IMR-90 (cell line): ENCODE measurements around the gene SEMA6A. TPM values are rescaled to one million over a fixed set of nuclear protein-coding genes. Genes with fewer than 3 reads are reported as not detected.

ENCODE experiments used
- ATAC-seq: fragments of 200-7000 bp; cut with Tn5 transposase; 2 replicates; pipeline ENCODE4 v1.9.1; 2020; ENCODE audit warnings: low read depth, mild to moderate bottlenecking, moderate library complexity
- BruUV-seq: library from RNA; stranded (reverse); fragments of 400-500 nt; replicated peaks from 2 replicates; lab custom pipeline; 2021; lab: Mats Ljungman, UMichigan
- CTCF ChIA-PET: fragments of 300-600 bp; formaldehyde crosslinking; extraction: SDS; loops from one replicate; lab custom pipeline; 2021; ENCODE audit warnings: antibody characterized with exemption; lab: Yijun Ruan, JAX
- POLR2A ChIA-PET: fragments of 300-600 bp; sonication (Branson Sonifier 250); formaldehyde crosslinking; loops from one replicate; lab custom pipeline; 2022; ENCODE audit warnings: antibody characterized with exemption; ENCODE audit not compliant: unreplicated experiment; lab: Charles Lee
- DNase-seq: peaks from one replicate; pipeline ENCODE4 v3.0.0; 2013
- H2AFZ ChIP-seq: replicated peaks from 2 replicates; pipeline ENCODE3; 2013; ENCODE audit warnings: low read length, mild to moderate bottlenecking; ENCODE audit not compliant: poor library complexity
- H2AK5ac ChIP-seq: 2 replicates; pipeline ENCODE4 v1.6.1; 2013; ENCODE audit warnings: low read depth, low read length, inconsistent platforms
- H2AK9ac ChIP-seq: replicated peaks from 2 replicates; pipeline ENCODE3; 2013; ENCODE audit warnings: mild to moderate bottlenecking, low read depth, low read length, moderate library complexity; ENCODE audit not compliant: poor library complexity
- H2BK120ac ChIP-seq: 2 replicates; pipeline ENCODE4 v1.6.1; 2013; ENCODE audit warnings: low read depth, low read length, inconsistent platforms
- H2BK15ac ChIP-seq: 3 replicates; pipeline ENCODE4 v1.6.1; 2013; ENCODE audit warnings: low read depth, low read length, inconsistent platforms
- H2BK20ac ChIP-seq: 2 replicates; pipeline ENCODE4 v1.6.1; 2013; ENCODE audit warnings: low read depth, mild to moderate bottlenecking, inconsistent platforms, low read length, moderate library complexity
- H2BK5ac ChIP-seq: 2 replicates; pipeline ENCODE4 v1.6.1; 2013; ENCODE audit warnings: mild to moderate bottlenecking, low read depth, low read length, inconsistent platforms; ENCODE audit not compliant: poor library complexity, severe bottlenecking
- H3K14ac ChIP-seq: replicated peaks from 2 replicates; pipeline ENCODE4 v1.6.1; 2013; ENCODE audit warnings: low read depth, low read length, inconsistent platforms
- H3K18ac ChIP-seq: 2 replicates; pipeline ENCODE4 v1.6.1; 2013; ENCODE audit warnings: low read depth, low read length, control low read depth
- H3K23ac ChIP-seq: 2 replicates; pipeline ENCODE4 v1.6.1; 2013; ENCODE audit warnings: low read depth, low read length, inconsistent platforms
- H3K27ac ChIP-seq: 2 replicates; pipeline ENCODE4 v1.5.1; 2013; ENCODE audit warnings: mild to moderate bottlenecking, control low read depth, low read length; ENCODE audit not compliant: insufficient read depth
- H3K27me3 ChIP-seq: 2 replicates; pipeline ENCODE4 v1.6.1; 2013; ENCODE audit warnings: low read length; ENCODE audit not compliant: control insufficient read depth, insufficient read depth
- H3K36me3 ChIP-seq: 2 replicates; pipeline ENCODE4 v1.6.1; 2013; ENCODE audit warnings: low read length, mixed read lengths; ENCODE audit not compliant: control insufficient read depth, insufficient read depth
- H3K4ac ChIP-seq: 2 replicates; pipeline ENCODE4 v1.6.1; 2013; ENCODE audit warnings: low read depth, low read length, inconsistent platforms
- H3K4me1 ChIP-seq: 2 replicates; pipeline ENCODE4 v1.6.1; 2013; ENCODE audit warnings: low read length, mixed read lengths; ENCODE audit not compliant: control insufficient read depth, insufficient read depth
- H3K4me2 ChIP-seq: 2 replicates; pipeline ENCODE4 v1.6.1; 2013; ENCODE audit warnings: low read depth, mild to moderate bottlenecking, control low read depth, low read length, moderate library complexity
- H3K4me3 ChIP-seq: 2 replicates; pipeline ENCODE4 v1.5.1; 2013; ENCODE audit warnings: low read depth, mild to moderate bottlenecking, control low read depth, low read length, moderate library complexity; ENCODE audit not compliant: insufficient read depth
- H3K56ac ChIP-seq: 2 replicates; pipeline ENCODE4 v1.6.1; 2013; ENCODE audit warnings: low read length, inconsistent platforms; ENCODE audit not compliant: insufficient read depth; ENCODE audit errors: extremely low read depth
- H3K79me1 ChIP-seq, 2 experiments: 2 replicates each; pipeline ENCODE4 v1.6.1; 2013; ENCODE audit warnings: low read length in 2 of 2, inconsistent platforms in 1 of 2, low read depth in 1 of 2
- H3K9ac ChIP-seq: 2 replicates; pipeline ENCODE4 v1.6.1; 2013; ENCODE audit warnings: low read depth, low read length, control low read depth
- H3K9me1 ChIP-seq: 2 replicates; pipeline ENCODE4 v1.6.1; 2013; ENCODE audit warnings: low read length, inconsistent platforms; ENCODE audit not compliant: insufficient read depth
- H3K9me3 ChIP-seq: 2 replicates; pipeline ENCODE4 v1.6.1; 2013; ENCODE audit warnings: low read length; ENCODE audit not compliant: control insufficient read depth, insufficient read depth
- H4K20me1 ChIP-seq: 2 replicates; pipeline ENCODE4 v1.6.1; 2013; ENCODE audit warnings: low read length, inconsistent platforms; ENCODE audit not compliant: insufficient read depth
- H4K5ac ChIP-seq: 2 replicates; pipeline ENCODE4 v1.6.1; 2013; ENCODE audit warnings: mild to moderate bottlenecking, low read depth, low read length, control low read depth
- H4K8ac ChIP-seq, 2 experiments: 2 replicates each; pipeline ENCODE4 v1.6.1; 2013; ENCODE audit warnings: low read depth in 2 of 2, low read length in 2 of 2, control low read depth in 1 of 2, inconsistent platforms in 1 of 2
- H4K91ac ChIP-seq: 2 replicates; pipeline ENCODE4 v1.6.1; 2013; ENCODE audit warnings: low read depth, low read length, inconsistent platforms; ENCODE audit not compliant: insufficient read depth
- CTCF ChIP-seq: conservative IDR thresholded peaks from 2 replicates; pipeline ENCODE4 v1.5.1; 2012; ENCODE audit warnings: mild to moderate bottlenecking, low read depth, low read length, improper control_type of control experiment
- MXI1 ChIP-seq: IDR thresholded peaks from 2 replicates; pipeline ENCODE4 v1.6.1; 2012; ENCODE audit warnings: low read depth, mild to moderate bottlenecking, low read length, moderate library complexity, borderline replicate concordance
- SMC3 ChIP-seq: fragments of 150-350 bp; IDR thresholded peaks from 2 replicates; pipeline ENCODE4 v1.6.1; 2016; ENCODE audit warnings: low read depth, mild to moderate bottlenecking, antibody characterized with exemption, low read length, moderate library complexity
- WGBS, 2 experiments: methylation state at CpG; one replicate each; pipeline versions ENCODE4 v1.1.5 to v1.1.7; 2013; ENCODE audit warnings: missing lambda C conversion rate in 2 of 2; ENCODE audit not compliant: insufficient read length in 1 of 2; ENCODE audit errors: extremely low coverage in 2 of 2; 5-methylcytosine and 5-hydroxymethylcytosine counted together
- dilution Hi-C: fragments of 300-500 bp; cut with HindIII; formaldehyde crosslinking; loops from one replicate; pipeline ENCODE4 v1.14.3; 2018; ENCODE audit warnings: low sequenced_read_pairs; ENCODE audit not compliant: unreplicated experiment
- in situ Hi-C: fragments of 300-500 bp; cut with MboI; formaldehyde crosslinking; loops from 3 replicates; pipeline ENCODE4 v1.14.3; 2019; ENCODE audit warnings: low sequenced_read_pairs, inconsistent platforms, mixed read lengths
- intact Hi-C: fragments of 100-400 bp; cut with micrococcal nuclease; formaldehyde crosslinking; loops from 2 replicates; pipeline ENCODE4 v1.10.0; 2022
- polyA plus RNA-seq, 3 experiments: library from polyadenylated mRNA; depleted of rRNA; stranded (reverse); fragments of >200 nt; gene quantifications; 2 replicates each; pipeline ENCODE4 v1.2.3, GENCODE V29; 2012; ENCODE audit warnings: low replicate concordance in 1 of 3
- total RNA-seq: library from RNA; depleted of rRNA; stranded (reverse); fragments of >200 nt; gene quantifications from 2 replicates; pipeline ENCODE4 v1.2.3, GENCODE V29; 2012

SEMA6A gene
- total and polyA plus RNA-seq, 2 of the 4 experiments (the other 2 are of a cell fraction), result 0.27 to 0.36 TPM

GRCh38 chr5:116573702-116574366, 789 bp downstream of the SEMA6A start (continued):
- no peak for TF ChIP-seq SMC3

GRCh38 chr5:116573279-116573701, 1.3 kb downstream of the SEMA6A start:
- intact Hi-C loops (loop anchor here (5.0 to 10.0 kb wide), 3 partner anchors 301 to 942 kb away; no protein-coding TSS in a partner anchor), dilution Hi-C loops (no loop called here), in situ Hi-C loops (no loop called here)
- Histone ChIP-seq H3K79me1 (no peaks in the 10 kb centered on the region), H3K4me2 (peak overlapping the region; percentile 38; the same call in 1 of the 2 replicates), H2AK5ac (no peak overlapping the region), H3K4ac (no peak overlapping the region), H4K5ac (no peak overlapping the region), H3K27ac (no peak overlapping the region), H3K9me1 (no peaks in the 10 kb centered on the region), H3K27me3 (peaks cover 49% of the 10 kb centered on the region), H3K4me3 (peak overlapping the region; percentile 69; the same call in 1 of the 2 replicates), H2BK5ac (no peak overlapping the region), H3K14ac (no peak overlapping the region), H4K91ac (no peak overlapping the region), H2BK15ac (no peak overlapping the region), H2AK9ac (no peak overlapping the region), H3K36me3 (no peaks in the 10 kb centered on the region), H2BK120ac (no peak overlapping the region), H3K4me1 (no peaks in the 10 kb centered on the region; the same call in 1 of the 2 replicates), H4K8ac (no peak overlapping the region), H3K23ac (peak overlapping the region; percentile 30; the same call in 1 of the 2 replicates), H3K9me3 (no peaks in the 10 kb centered on the region; the same call in 1 of the 2 replicates), H2BK20ac (no peak overlapping the region), H4K20me1 (no peaks in the 10 kb centered on the region), H2AFZ (peak overlapping the region; percentile 78), H3K56ac (no peak overlapping the region), H3K9ac (no peak overlapping the region), H3K18ac (no peak overlapping the region)
- ChIA-PET CTCF (interaction anchor here (0.5 kb wide), 1 partner anchor 23 kb away, joined by 3 read pairs; no protein-coding TSS in a partner anchor), POLR2A (no interaction called here)
- DNase-seq, result no peak
- ATAC-seq, result no peak; the same call in 1 of the 2 replicates
- WGBS, 2 experiments, result no CpG with 5 or more reads among the region's 35 CpGs
- BruUV-seq, result no TSS peak
- TF ChIP-seq MXI1, result no peak
- TF ChIP-seq CTCF, result no peak
